OCI-LY7 (cell line): ENCODE measurements around the gene ACVR1. TPM values are rescaled to one million over a fixed set of nuclear protein-coding genes. Genes with fewer than 3 reads are reported as not detected.

Experiments
- BruUV-seq: library from RNA; stranded (reverse); fragments of 400-500 nt; replicated peaks from 2 replicates; lab custom pipeline; 2021; lab: Mats Ljungman, UMichigan
- CTCF ChIA-PET: fragments of 300-600 bp; sonication (Branson Sonifier 250); formaldehyde crosslinking; loops from one replicate; lab custom pipeline; 2022; ENCODE audit warnings: antibody characterized with exemption; ENCODE audit not compliant: unreplicated experiment; lab: Charles Lee
- POLR2A ChIA-PET: fragments of 300-600 bp; sonication (Branson Sonifier 250); formaldehyde crosslinking; loops from one replicate; lab custom pipeline; 2022; ENCODE audit warnings: antibody characterized with exemption; lab: Charles Lee
- DNase-seq: peaks from one replicate; pipeline ENCODE4 v3.0.0-alpha.2; 2015; ENCODE audit warnings: low spot score
- H2AFZ ChIP-seq: fragments of 200-600 bp; sonication (generic), shearing (Covaris generic); 2 replicates; pipeline ENCODE4 v1.6.1; 2014; ENCODE audit warnings: mild to moderate bottlenecking, antibody characterized with exemption, low read length, moderate library complexity
- H3K27ac ChIP-seq: fragments of 200-600 bp; sonication (generic); 2 replicates; pipeline ENCODE4 v1.5.1; 2014; ENCODE audit warnings: mixed run types, low read depth, mild to moderate bottlenecking, moderate library complexity, low read length, inconsistent platforms; ENCODE audit not compliant: poor library complexity, severe bottlenecking
- H3K36me3 ChIP-seq: fragments of 200-600 bp; sonication (generic); 2 replicates; pipeline ENCODE4 v1.6.1; 2014; ENCODE audit warnings: mild to moderate bottlenecking, antibody characterized with exemption, low read length, moderate library complexity, mixed read lengths; ENCODE audit not compliant: insufficient read depth
- H3K4me1 ChIP-seq: fragments of 200-600 bp; sonication (generic); 2 replicates; pipeline ENCODE4 v1.5.1; 2014; ENCODE audit warnings: mild to moderate bottlenecking, low read length; ENCODE audit not compliant: insufficient read depth, poor library complexity, severe bottlenecking
- H3K4me2 ChIP-seq: fragments of 200-600 bp; sonication (generic); 2 replicates; pipeline ENCODE4 v1.6.1; 2014; ENCODE audit warnings: mild to moderate bottlenecking, low read length
- H3K4me3 ChIP-seq: fragments of 200-600 bp; sonication (generic); 2 replicates; pipeline ENCODE4 v1.5.1; 2014; ENCODE audit warnings: mild to moderate bottlenecking, low read depth, low read length; ENCODE audit not compliant: poor library complexity, severe bottlenecking
- H3K79me2 ChIP-seq: fragments of 200-600 bp; sonication (generic); 2 replicates; pipeline ENCODE4 v1.6.1; 2016; ENCODE audit warnings: low read depth, mild to moderate bottlenecking, low read length, moderate library complexity, mixed read lengths; ENCODE audit not compliant: insufficient read depth
- H3K9me2 ChIP-seq: fragments of 200-600 bp; sonication (generic); 2 replicates; pipeline ENCODE4 v1.6.1; 2016; ENCODE audit warnings: mild to moderate bottlenecking, low read length, mixed read lengths; ENCODE audit not compliant: insufficient read depth
- H3K9me3 ChIP-seq: fragments of 200-600 bp; sonication (generic); 2 replicates; pipeline ENCODE4 v1.6.1; 2014; ENCODE audit warnings: mild to moderate bottlenecking, mixed run types, low read length, mixed read lengths
- H4K20me1 ChIP-seq: fragments of 200-600 bp; sonication (generic); 2 replicates; pipeline ENCODE4 v1.6.1; 2014; ENCODE audit warnings: mild to moderate bottlenecking, antibody characterized with exemption, low read length, moderate library complexity, mixed read lengths; ENCODE audit not compliant: insufficient read depth
- EZH2phosphoT487 ChIP-seq: fragments of 200-600 bp; sonication (generic); IDR thresholded peaks from 2 replicates; pipeline ENCODE4 v1.6.1; 2018; ENCODE audit warnings: low read depth, borderline replicate concordance, mild to moderate bottlenecking, mixed run types, antibody characterized with exemption, low read length, moderate library complexity, mixed read lengths
- intact Hi-C: fragments of 100-400 bp; cut with micrococcal nuclease; formaldehyde crosslinking; loops from one replicate; pipeline ENCODE4 v1.10.0; 2022; ENCODE audit not compliant: unreplicated experiment
- total RNA-seq, 2 experiments: library from RNA; depleted of rRNA in 1 of 2; stranded (reverse); fragments of >200 nt in 1 of 2; shearing (Covaris generic) in 1 of 2; gene quantifications; 2 replicates each; pipeline ENCODE4 v1.2.3, GENCODE V29; 2014 to 2022
- TF ChIP-seq, protein P1 (sequence below): fragments of 200-600 bp; sonication (generic); conservative IDR thresholded peaks from 2 replicates; pipeline ENCODE4 v1.5.1; 2014; ENCODE audit warnings: mild to moderate bottlenecking, antibody characterized with exemption, low read length, moderate library complexity, mixed read lengths

The ACVR1 gene
- total RNA-seq, 2 experiments from 2014 or later: 0.13 to 3.9 TPM

DNA sequence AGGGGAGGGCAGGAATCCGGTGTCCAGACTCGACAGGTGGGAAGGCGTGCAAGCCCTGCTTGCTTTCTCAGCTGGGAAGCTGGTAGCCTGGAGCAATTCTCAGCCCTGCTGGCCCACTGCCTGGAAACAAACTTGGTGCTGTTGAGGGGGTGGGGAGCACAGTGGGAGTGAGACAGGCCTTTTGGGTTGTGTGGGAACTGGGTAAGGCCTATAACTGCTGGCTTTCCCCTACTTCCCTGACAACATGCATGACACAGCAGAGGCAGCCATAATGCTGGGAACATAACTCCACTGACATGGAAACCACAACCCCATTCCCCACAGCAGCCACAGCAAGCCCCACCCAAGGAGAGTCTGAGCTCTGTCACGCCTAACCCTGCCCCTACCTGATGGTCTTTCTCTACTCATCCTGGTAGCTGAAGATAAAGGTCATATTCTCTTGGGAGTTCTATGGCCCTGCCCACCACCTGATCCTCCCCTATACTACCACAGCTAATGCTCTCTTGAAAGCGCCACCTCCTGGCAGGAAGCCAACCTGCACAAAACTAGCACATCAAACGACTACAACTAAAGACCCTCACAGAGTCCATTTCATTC, 124.6 kb downstream of the ACVR1 start:
- CTCF ChIA-PET: no interaction called here
- POLR2A ChIA-PET: no interaction called here
- no peak overlapping the region for H3K4me2 ChIP-seq
- no peaks in the 10 kb centered on the region for H3K4me1 ChIP-seq
- TF ChIP-seq, protein P1, sequence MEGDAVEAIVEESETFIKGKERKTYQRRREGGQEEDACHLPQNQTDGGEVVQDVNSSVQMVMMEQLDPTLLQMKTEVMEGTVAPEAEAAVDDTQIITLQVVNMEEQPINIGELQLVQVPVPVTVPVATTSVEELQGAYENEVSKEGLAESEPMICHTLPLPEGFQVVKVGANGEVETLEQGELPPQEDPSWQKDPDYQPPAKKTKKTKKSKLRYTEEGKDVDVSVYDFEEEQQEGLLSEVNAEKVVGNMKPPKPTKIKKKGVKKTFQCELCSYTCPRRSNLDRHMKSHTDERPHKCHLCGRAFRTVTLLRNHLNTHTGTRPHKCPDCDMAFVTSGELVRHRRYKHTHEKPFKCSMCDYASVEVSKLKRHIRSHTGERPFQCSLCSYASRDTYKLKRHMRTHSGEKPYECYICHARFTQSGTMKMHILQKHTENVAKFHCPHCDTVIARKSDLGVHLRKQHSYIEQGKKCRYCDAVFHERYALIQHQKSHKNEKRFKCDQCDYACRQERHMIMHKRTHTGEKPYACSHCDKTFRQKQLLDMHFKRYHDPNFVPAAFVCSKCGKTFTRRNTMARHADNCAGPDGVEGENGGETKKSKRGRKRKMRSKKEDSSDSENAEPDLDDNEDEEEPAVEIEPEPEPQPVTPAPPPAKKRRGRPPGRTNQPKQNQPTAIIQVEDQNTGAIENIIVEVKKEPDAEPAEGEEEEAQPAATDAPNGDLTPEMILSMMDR: peak; percentile 80
- no peak for TF ChIP-seq EZH2phosphoT487
- no peak overlapping the region for H3K27ac ChIP-seq
- no peaks in the 10 kb centered on the region for H3K79me2 ChIP-seq
- H2AFZ ChIP-seq: no peak overlapping the region
- H3K9me3 ChIP-seq: no peaks in the 10 kb centered on the region
- no peak overlapping the region for H3K4me3 ChIP-seq
- intact Hi-C loops: loop anchor here (2.0 to 5.0 kb wide), 2 partner anchors 259 to 449 kb away; no protein-coding TSS in a partner anchor
- H3K36me3 ChIP-seq: no peaks in the 10 kb centered on the region
- peak; percentile 45 for DNase-seq
- H3K9me2 ChIP-seq: no peaks in the 10 kb centered on the region
- H4K20me1 ChIP-seq: no peaks in the 10 kb centered on the region
- BruUV-seq: no TSS peak

DNA sequence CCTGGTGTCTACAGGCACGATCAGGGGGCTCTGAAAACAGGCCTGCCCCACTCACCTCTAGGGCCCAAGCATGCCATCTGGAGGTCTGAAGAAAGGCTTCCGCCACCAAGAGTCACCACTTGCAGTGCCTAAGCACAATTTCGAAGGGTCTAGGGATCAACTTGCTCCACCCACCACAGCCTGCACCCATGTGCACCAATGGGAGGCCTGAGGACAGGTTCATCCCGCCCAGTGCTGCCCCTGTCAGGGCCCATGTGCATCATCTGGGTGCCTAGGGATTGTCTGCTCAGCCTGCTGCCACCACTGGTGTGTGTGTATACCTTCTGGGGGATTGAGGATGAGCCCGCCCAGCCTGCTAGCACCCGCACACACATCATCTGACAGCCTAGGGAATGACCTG, 126.4 kb downstream of the ACVR1 start:
- no peaks in the 10 kb centered on the region for H3K9me2 ChIP-seq
- ChIA-PET POLR2A (no interaction called here), CTCF (no interaction called here)
- no peaks in the 10 kb centered on the region for H4K20me1 ChIP-seq
- H3K4me1 ChIP-seq: no peaks in the 10 kb centered on the region
- H3K9me3 ChIP-seq: no peaks in the 10 kb centered on the region
- BruUV-seq: no TSS peak
- H2AFZ ChIP-seq: no peak overlapping the region
- no peak for DNase-seq
- H3K4me3 ChIP-seq: no peak overlapping the region
- no peaks in the 10 kb centered on the region for H3K79me2 ChIP-seq
- intact Hi-C loops: loop anchor here (5.0 kb wide), 1 partner anchor 447 kb away; no protein-coding TSS in a partner anchor
- no peak overlapping the region for H3K4me2 ChIP-seq
- H3K36me3 ChIP-seq: no peaks in the 10 kb centered on the region
- TF ChIP-seq, protein P1: no peak
- TF ChIP-seq EZH2phosphoT487: no peak
- H3K27ac ChIP-seq: no peak overlapping the region
